ENCODE measurements around the gene HNF4A. TPM values are rescaled to one million over a fixed set of nuclear protein-coding genes. Genes with fewer than 3 reads are reported as not detected.

The HNF4A gene
- total and polyA plus RNA-seq, 2 of the 13 experiments (the other 11 are each of a cell fraction or from before 2014, with no cell fraction given) = 80.9 to 169 TPM

DNA sequence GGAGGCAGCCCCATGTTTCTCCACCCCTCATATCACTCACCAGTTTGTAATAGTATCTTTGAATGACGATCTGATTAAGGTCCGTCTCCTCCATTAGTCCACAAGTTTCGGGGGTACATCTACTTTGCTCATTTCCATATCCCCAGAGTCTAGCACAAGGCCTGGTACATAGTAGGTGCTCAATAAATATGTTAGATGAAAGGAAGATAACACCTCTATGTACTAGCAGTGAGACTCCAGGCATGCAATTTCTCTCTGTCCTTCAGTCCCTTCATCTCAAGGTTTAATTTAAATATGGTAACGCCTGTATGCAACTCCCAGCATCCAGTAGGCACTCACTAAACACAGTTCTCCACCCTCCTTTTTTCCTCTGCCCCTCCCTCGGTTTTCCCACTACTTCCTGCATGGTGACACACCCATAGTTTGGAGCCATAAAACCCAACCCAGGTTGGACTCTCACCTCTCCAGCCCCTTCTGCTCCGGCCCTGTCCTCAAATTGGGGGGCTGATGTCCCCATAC, 461 bp upstream of the HNF4A start (continued):
- TF ChIP-seq NFE2L1 (CRISPR knock-in tag; IDR thresholded peaks at IDR 0.05; ENCODE audit: borderline replicate concordance) = no peak
- TF ChIP-seq ZNF446 (CRISPR knock-in tag; IDR thresholded peaks at IDR 0.05) = 0 out of 2 replicates have a peak, but pooled peaks have one; percentile 34
- TF ChIP-seq SP5 (CRISPR knock-in tag; IDR thresholded peaks at IDR 0.05; ENCODE audit: borderline replicate concordance, low read depth) = 0 out of 2 replicates have a peak, but pooled peaks have one; percentile 63
- TF ChIP-seq RAD51 (IDR thresholded peaks at IDR 0.05; ENCODE audit: borderline replicate concordance) = no peak
- TF ChIP-seq, protein P1, sequence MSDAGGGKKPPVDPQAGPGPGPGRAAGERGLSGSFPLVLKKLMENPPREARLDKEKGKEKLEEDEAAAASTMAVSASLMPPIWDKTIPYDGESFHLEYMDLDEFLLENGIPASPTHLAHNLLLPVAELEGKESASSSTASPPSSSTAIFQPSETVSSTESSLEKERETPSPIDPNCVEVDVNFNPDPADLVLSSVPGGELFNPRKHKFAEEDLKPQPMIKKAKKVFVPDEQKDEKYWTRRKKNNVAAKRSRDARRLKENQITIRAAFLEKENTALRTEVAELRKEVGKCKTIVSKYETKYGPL (CRISPR knock-in tag; IDR thresholded peaks at IDR 0.05) = no peak
- TF ChIP-seq, protein P2, sequence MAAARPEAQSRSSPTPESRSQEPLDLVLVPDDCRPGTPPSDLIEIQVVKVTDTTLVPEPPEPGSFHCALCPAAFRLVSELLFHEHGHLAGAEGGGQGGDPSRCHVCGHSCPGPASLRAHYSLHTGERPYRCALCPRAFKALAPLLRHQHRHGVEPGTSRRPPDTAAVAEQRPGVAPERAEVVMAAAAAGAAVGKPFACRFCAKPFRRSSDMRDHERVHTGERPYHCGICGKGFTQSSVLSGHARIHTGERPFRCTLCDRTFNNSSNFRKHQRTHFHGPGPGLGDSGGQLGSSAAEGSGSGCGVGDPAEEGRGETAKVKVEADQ (CRISPR knock-in tag; IDR thresholded peaks at IDR 0.05; ENCODE audit: borderline replicate concordance) = no peak
- TF ChIP-seq ZMYM3 (CRISPR knock-in tag; IDR thresholded peaks at IDR 0.05) = peak; percentile 95
- no peak for TF ChIP-seq HIVEP1 (CRISPR knock-in tag; IDR thresholded peaks at IDR 0.05)
- no peak for TF ChIP-seq NFYC (CRISPR knock-in tag; IDR thresholded peaks at IDR 0.05)
- no peak for TF ChIP-seq ZNF75D (CRISPR knock-in tag; IDR thresholded peaks at IDR 0.05; ENCODE audit: borderline replicate concordance)
- TF ChIP-seq STAT5B (CRISPR knock-in tag; IDR thresholded peaks at IDR 0.05) = no peak
- TF ChIP-seq ONECUT2 (CRISPR knock-in tag; IDR thresholded peaks at IDR 0.05) = no peak

DNA sequence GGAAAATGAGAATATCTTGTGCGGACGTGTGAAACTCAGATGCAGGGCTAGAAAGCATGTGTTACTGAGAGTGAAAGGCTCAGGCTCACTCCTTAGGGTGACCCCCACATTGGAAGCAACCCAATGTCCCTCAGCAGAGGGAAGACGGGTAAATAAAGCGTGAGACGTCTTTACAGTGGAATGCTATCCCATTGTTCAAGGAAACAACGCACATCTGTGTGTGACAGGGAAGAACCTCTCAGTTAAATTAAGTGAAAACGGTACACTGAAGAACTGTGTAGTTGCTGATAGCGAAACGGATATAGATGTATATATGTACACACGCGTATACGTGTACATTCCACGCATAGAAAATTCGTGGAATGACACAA, 839 bp downstream of the HNF4A start:
- Histone ChIP-seq H3K4me2 (ENCODE audit: low read depth, low read length) (peak overlapping the region; percentile 87), H4K20me1 (ENCODE audit: insufficient read depth, low read length) (no peaks in the 10 kb centered on the region), H2AFZ (ENCODE audit: low read length) (no peak overlapping the region), H3K9ac (ENCODE audit: insufficient read depth, low read depth, low read length) (peak overlapping the region; percentile 85), H3K36me3 (replicated peaks in 1 of 2; ENCODE audit: control insufficient read depth in 1 of 2, insufficient read depth in 2 of 2, low read length in 2 of 2) (peaks cover 2 to 5% of the 10 kb centered on the region in 2 experiments; a peak in 4 of 5 replicates), H3K79me2 (ENCODE audit: insufficient read depth, low read length) (peaks cover 56% of the 10 kb centered on the region), H3K27ac (ENCODE audit: extremely low read length, insufficient read depth, low read length) (peak overlapping the region; percentile 73), H3K9me3 (ENCODE audit: low read length) (no peaks in the 10 kb centered on the region), H3K27me3 (ENCODE audit: control insufficient read depth in 1 of 2, insufficient read depth in 2 of 2, low read length in 2 of 2) (no peaks in the 10 kb centered on the region; a peak in 1 of 5 replicates), H3K4me3 (replicated peaks in 1 of 3; ENCODE audit: insufficient read depth in 1 of 3, low read depth in 2 of 3, low read length in 3 of 3) (peak overlapping the region; percentile 69 to 95 (median 92)), H3K4me1 (ENCODE audit: insufficient read depth, low read length) (peaks cover 70% of the 10 kb centered on the region)
- in situ Hi-C loops (cut with HindIII; ENCODE audit: extremely low pct_ligation_motif_present, low pct_unique_long_range_greater_than_20kb) = no loop called here
- ChIA-PET POLR2A (interaction anchor here (0.8 to 4.1 kb wide), 15 partner anchors 9 to 139 kb away, joined by 3 to 38 read pairs (median 5); partner anchors contain the start of genes FITM2 and TTPAL), CTCF (ENCODE audit: low intra/inter-chr PET ratio, low total read pairs) (no interaction called here)
- ATAC-seq (no peak), DNase-seq (ENCODE audit: low spot score) (no peak), FAIRE-seq (no peak)
- BruUV-seq (replicated peaks) = TSS peak; percentile 41
- intact Hi-C loops (cut with micrococcal nuclease; ENCODE audit: unreplicated experiment) = loop anchor here (5.0 kb wide), 2 partner anchors 36 to 44 kb away; partner anchors contain the start of gene FITM2
- 8% methylated on average over 14 of the region's 14 CpGs for WGBS (ENCODE audit: low lambda C conversion rate)
- TF ChIP-seq FOXA1 (IDR thresholded peaks at IDR 0.05) = no peak
- TF ChIP-seq FOXA1 (CRISPR knock-in tag; IDR thresholded peaks at IDR 0.05) = peak; percentile 11; the same call in 1 of the 2 replicates
- TF ChIP-seq REL (CRISPR knock-in tag; conservative IDR thresholded peaks at IDR 0.05) = 0 out of 2 replicates have a peak, but pooled peaks have one; percentile 4
- peak; percentile 55; the same call in 1 of the 2 replicates for TF ChIP-seq ZFP36L1 (CRISPR knock-in tag; IDR thresholded peaks at IDR 0.05)
- TF ChIP-seq PAF1 (CRISPR knock-in tag; IDR thresholded peaks at IDR 0.05) = peak; percentile 28; the same call in 1 of the 2 replicates
- TF ChIP-seq, protein P3, sequence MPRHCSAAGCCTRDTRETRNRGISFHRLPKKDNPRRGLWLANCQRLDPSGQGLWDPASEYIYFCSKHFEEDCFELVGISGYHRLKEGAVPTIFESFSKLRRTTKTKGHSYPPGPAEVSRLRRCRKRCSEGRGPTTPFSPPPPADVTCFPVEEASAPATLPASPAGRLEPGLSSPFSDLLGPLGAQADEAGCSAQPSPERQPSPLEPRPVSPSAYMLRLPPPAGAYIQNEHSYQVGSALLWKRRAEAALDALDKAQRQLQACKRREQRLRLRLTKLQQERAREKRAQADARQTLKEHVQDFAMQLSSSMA (CRISPR knock-in tag; IDR thresholded peaks at IDR 0.05) = 0 out of 2 replicates have a peak, but pooled peaks have one; percentile 37
- no peak for TF ChIP-seq NFE2L2 (IDR thresholded peaks at IDR 0.05; ENCODE audit: low read length)
